MCF 10A (cell line): ENCODE data around the gene SLC22A14. TPM values are rescaled to one million over a fixed set of nuclear protein-coding genes. Genes with fewer than 3 reads are reported as not detected.

Source experiments
- BruUV-seq: library from RNA; stranded (reverse); fragments of 400-500 nt; replicated peaks from 2 replicates; lab custom pipeline; 2021; lab: Mats Ljungman, UMichigan
- CTCF ChIA-PET: fragments of 300-600 bp; sonication (Branson Sonifier 250); formaldehyde crosslinking; extraction: SDS; loops from one replicate; lab custom pipeline; 2021; ENCODE audit warnings: antibody characterized with exemption, inconsistent platforms; lab: Yijun Ruan, JAX
- POLR2A ChIA-PET: fragments of 300-600, 350-650 bp; sonication (Branson Sonifier 250); formaldehyde crosslinking; extraction: SDS; loops from one replicate; lab custom pipeline; 2020; ENCODE audit warnings: antibody characterized with exemption, inconsistent platforms; lab: Yijun Ruan, JAX
- DNase-seq: peaks from one replicate; pipeline ENCODE4 v3.0.0-alpha.2; 2018; ENCODE audit not compliant: unreplicated experiment
- H3K27ac Mint-ChIP-seq: one replicate; pipeline ENCODE4 v1.8.0; 2022; ENCODE audit warnings: mild to moderate bottlenecking, low read depth, mixed read lengths; ENCODE audit not compliant: unreplicated experiment
- H3K27me3 Mint-ChIP-seq: one replicate; pipeline ENCODE4 v1.8.0; 2022; ENCODE audit warnings: mixed read lengths; ENCODE audit not compliant: insufficient read depth, unreplicated experiment
- H3K36me3 Mint-ChIP-seq: one replicate; pipeline ENCODE4 v1.8.0; 2022; ENCODE audit warnings: mild to moderate bottlenecking, moderate library complexity, mixed read lengths; ENCODE audit not compliant: insufficient read depth, unreplicated experiment
- H3K4me1 Mint-ChIP-seq: one replicate; pipeline ENCODE4 v1.8.0; 2022; ENCODE audit warnings: mixed read lengths; ENCODE audit not compliant: insufficient read depth, unreplicated experiment
- H3K4me3 Mint-ChIP-seq: one replicate; pipeline ENCODE4 v1.8.0; 2022; ENCODE audit warnings: mild to moderate bottlenecking, moderate library complexity, mixed read lengths; ENCODE audit not compliant: unreplicated experiment
- H3K9me3 Mint-ChIP-seq: one replicate; pipeline ENCODE4 v1.8.0; 2022; ENCODE audit warnings: mixed read lengths; ENCODE audit not compliant: unreplicated experiment
- intact Hi-C: fragments of 100-400 bp; cut with micrococcal nuclease; formaldehyde crosslinking; loops from 2 replicates; pipeline ENCODE4 v1.14.1; 2022
- total RNA-seq: library from RNA; stranded (reverse); gene quantifications from 2 replicates; pipeline ENCODE4 v1.2.3, GENCODE V29; 2022
- TF ChIP-seq, protein P1 (sequence below): fragments of 200-600 bp; IDR thresholded peaks from one replicate; pipeline ENCODE4 v1.8.0; 2022; ENCODE audit warnings: antibody characterized with exemption, mild to moderate bottlenecking; ENCODE audit not compliant: unreplicated experiment

SLC22A14 gene
- total RNA-seq, 1 experiment from 2014 or later, result 0.44 TPM

GRCh38 chr3:38260474-38260873, 21.6 kb upstream of the SLC22A14 start:
- POLR2A ChIA-PET, result interaction anchor here (0.6 kb wide), 1 partner anchor 12 kb away, joined by 3 read pairs; no protein-coding TSS in a partner anchor

GRCh38 chr3:38264353-38264771, 17.7 kb upstream of the SLC22A14 start:
- TF ChIP-seq, protein P1, sequence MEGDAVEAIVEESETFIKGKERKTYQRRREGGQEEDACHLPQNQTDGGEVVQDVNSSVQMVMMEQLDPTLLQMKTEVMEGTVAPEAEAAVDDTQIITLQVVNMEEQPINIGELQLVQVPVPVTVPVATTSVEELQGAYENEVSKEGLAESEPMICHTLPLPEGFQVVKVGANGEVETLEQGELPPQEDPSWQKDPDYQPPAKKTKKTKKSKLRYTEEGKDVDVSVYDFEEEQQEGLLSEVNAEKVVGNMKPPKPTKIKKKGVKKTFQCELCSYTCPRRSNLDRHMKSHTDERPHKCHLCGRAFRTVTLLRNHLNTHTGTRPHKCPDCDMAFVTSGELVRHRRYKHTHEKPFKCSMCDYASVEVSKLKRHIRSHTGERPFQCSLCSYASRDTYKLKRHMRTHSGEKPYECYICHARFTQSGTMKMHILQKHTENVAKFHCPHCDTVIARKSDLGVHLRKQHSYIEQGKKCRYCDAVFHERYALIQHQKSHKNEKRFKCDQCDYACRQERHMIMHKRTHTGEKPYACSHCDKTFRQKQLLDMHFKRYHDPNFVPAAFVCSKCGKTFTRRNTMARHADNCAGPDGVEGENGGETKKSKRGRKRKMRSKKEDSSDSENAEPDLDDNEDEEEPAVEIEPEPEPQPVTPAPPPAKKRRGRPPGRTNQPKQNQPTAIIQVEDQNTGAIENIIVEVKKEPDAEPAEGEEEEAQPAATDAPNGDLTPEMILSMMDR, result no peak

More at GRCh38 chr3:38260474-38260873, 21.6 kb upstream of the SLC22A14 start:
- DNase-seq, result no peak
- Mint-ChIP-seq H3K27ac (peak overlapping the region; percentile 27), H3K4me1 (no peaks in the 10 kb centered on the region), H3K27me3 (no peaks in the 10 kb centered on the region), H3K4me3 (no peak overlapping the region), H3K9me3 (no peaks in the 10 kb centered on the region), H3K36me3 (peaks cover 21% of the 10 kb centered on the region)
- intact Hi-C loops, result no loop called here
- no TSS peak for BruUV-seq
- CTCF ChIA-PET, result interaction anchor here (0.7 to 1.9 kb wide), 5 partner anchors 9 to 142 kb away, joined by 3 to 7 read pairs (median 4); no protein-coding TSS in a partner anchor
- TF ChIP-seq, protein P1, result no peak

DNA sequence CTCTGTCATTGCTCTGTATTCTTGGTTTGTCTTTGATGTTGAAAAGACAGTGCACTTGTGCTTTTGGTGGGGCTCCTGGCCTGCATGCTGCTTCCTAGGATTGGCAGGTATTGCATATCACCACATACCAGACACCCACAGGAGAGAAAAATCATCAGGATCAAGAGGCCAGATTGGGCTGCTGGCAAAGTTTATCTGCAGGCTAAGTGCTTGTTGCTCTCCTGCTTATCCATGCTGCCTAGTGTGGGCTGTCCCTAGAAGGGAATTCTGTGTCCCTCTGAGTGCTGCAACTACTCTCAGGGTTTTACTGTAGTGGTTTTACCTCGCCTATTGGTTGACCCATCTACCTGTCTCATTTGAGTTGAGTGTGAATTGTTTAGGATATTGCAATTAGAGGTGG, 17.3 kb upstream of the SLC22A14 start:
- no peaks in the 10 kb centered on the region for H3K9me3 Mint-ChIP-seq
- no peak overlapping the region for H3K27ac Mint-ChIP-seq
- ChIA-PET POLR2A (no interaction called here), CTCF (interaction anchor here (0.6 to 1.1 kb wide), 3 partner anchors 34 to 134 kb away, joined by 3 to 4 read pairs (median 3); no protein-coding TSS in a partner anchor)
- TF ChIP-seq, protein P1, result no peak
- intact Hi-C loops, result no loop called here
- no peaks in the 10 kb centered on the region for H3K27me3 Mint-ChIP-seq
- no TSS peak for BruUV-seq
- no peaks in the 10 kb centered on the region for H3K4me1 Mint-ChIP-seq
- peaks cover 6% of the 10 kb centered on the region for H3K36me3 Mint-ChIP-seq
- no peak overlapping the region for H3K4me3 Mint-ChIP-seq
- DNase-seq, result no peak

More at GRCh38 chr3:38264353-38264771, 17.7 kb upstream of the SLC22A14 start:
- Mint-ChIP-seq H3K36me3 (peaks cover 7% of the 10 kb centered on the region), H3K4me3 (no peak overlapping the region), H3K27ac (no peak overlapping the region), H3K4me1 (no peaks in the 10 kb centered on the region), H3K9me3 (no peaks in the 10 kb centered on the region), H3K27me3 (no peaks in the 10 kb centered on the region)
- intact Hi-C loops, result no loop called here
- ChIA-PET CTCF (interaction anchor here (0.6 to 1.1 kb wide), 6 partner anchors 32 to 715 kb away, joined by 3 to 4 read pairs (median 4); no protein-coding TSS in a partner anchor), POLR2A (no interaction called here)
- no TSS peak for BruUV-seq
- no peak for DNase-seq

DNA sequence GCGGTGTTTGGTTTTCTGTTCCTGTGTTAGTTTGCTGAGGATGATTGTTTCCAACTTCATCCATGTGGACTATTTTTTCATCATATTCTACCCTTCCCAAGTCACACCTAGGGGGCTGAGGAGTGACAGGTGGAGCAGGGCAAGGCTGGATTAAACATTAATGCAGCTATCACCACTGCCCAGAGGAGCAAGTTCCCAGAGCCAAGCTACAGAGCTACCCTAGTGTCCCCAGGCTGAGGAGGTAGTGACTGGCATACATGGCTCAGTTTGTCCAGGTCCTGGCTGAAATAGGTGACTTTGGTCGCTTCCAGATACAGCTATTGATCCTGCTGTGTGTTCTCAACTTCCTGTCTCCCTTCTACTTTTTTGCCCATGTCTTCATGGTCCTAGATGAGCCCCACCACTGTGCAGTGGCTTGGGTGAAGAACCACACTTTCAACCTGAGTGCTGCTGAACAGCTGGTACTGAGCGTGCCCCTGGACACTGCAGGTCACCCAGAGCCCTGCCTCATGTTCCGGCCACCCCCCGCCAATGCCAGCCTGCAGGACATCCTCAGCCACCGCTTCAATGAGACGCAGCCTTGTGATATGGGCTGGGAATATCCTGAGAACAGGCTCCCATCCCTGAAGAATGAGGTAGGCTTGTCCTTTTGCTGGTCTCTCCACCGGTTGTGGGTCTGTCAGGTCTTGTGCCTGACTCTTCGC, 16.3 kb upstream of the SLC22A14 start, which contains the start of gene SLC22A13:
Gene SLC22A13, plus strand, starts transcription at position 209 of the 704 bp plus-strand sequence. Its CDS starts 49 bp downstream, at position 258.
- no peak within 1 kb of the TSS for H3K4me3 Mint-ChIP-seq
- no peaks in the 10 kb centered on the region for H3K27me3 Mint-ChIP-seq
- ChIA-PET POLR2A (no interaction called here), CTCF (interaction anchor here (0.6 to 1.1 kb wide), 6 partner anchors 13 to 215 kb away, joined by 3 to 7 read pairs (median 3); no protein-coding TSS in a partner anchor)
- BruUV-seq, result no TSS peak
- H3K27ac Mint-ChIP-seq, result no peak within 1 kb of the TSS
- no peaks in the 10 kb centered on the region for H3K36me3 Mint-ChIP-seq
- no peaks in the 10 kb centered on the region for H3K9me3 Mint-ChIP-seq
- TF ChIP-seq, protein P1, result no peak
- no peaks in the 10 kb centered on the region for H3K4me1 Mint-ChIP-seq
- intact Hi-C loops, result no loop called here
- DNase-seq, result no peak
